ENCODE results near the gene SPON1.

DNA sequence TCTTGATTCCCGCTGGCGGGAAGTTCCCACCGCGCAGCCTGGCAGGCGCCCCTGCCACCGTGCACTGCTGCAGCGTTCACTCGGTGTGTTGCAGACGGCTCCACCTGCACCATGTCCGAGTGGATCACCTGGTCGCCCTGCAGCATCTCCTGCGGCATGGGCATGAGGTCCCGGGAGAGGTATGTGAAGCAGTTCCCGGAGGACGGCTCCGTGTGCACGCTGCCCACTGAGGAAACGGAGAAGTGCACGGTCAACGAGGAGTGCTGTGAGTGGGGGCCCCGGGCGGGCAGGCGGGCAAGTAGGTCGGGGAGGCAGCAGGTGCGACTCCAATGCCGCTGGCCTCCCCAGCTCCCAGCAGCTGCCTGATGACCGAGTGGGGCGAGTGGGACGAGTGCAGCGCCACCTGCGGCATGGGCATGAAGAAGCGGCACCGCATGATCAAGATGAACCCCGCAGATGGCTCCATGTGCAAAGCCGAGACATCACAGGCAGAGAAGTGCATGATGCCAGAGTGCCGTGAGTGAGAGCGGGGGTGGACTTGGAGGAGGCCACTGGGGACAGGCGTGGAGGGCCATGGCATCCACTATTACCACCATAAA lies 296.8 kb downstream of the SPON1 start:
- TF ChIP-seq, protein P1, sequence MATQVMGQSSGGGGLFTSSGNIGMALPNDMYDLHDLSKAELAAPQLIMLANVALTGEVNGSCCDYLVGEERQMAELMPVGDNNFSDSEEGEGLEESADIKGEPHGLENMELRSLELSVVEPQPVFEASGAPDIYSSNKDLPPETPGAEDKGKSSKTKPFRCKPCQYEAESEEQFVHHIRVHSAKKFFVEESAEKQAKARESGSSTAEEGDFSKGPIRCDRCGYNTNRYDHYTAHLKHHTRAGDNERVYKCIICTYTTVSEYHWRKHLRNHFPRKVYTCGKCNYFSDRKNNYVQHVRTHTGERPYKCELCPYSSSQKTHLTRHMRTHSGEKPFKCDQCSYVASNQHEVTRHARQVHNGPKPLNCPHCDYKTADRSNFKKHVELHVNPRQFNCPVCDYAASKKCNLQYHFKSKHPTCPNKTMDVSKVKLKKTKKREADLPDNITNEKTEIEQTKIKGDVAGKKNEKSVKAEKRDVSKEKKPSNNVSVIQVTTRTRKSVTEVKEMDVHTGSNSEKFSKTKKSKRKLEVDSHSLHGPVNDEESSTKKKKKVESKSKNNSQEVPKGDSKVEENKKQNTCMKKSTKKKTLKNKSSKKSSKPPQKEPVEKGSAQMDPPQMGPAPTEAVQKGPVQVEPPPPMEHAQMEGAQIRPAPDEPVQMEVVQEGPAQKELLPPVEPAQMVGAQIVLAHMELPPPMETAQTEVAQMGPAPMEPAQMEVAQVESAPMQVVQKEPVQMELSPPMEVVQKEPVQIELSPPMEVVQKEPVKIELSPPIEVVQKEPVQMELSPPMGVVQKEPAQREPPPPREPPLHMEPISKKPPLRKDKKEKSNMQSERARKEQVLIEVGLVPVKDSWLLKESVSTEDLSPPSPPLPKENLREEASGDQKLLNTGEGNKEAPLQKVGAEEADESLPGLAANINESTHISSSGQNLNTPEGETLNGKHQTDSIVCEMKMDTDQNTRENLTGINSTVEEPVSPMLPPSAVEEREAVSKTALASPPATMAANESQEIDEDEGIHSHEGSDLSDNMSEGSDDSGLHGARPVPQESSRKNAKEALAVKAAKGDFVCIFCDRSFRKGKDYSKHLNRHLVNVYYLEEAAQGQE (IDR thresholded peaks at IDR 0.05) = no peak
- TF ChIP-seq, protein P2, sequence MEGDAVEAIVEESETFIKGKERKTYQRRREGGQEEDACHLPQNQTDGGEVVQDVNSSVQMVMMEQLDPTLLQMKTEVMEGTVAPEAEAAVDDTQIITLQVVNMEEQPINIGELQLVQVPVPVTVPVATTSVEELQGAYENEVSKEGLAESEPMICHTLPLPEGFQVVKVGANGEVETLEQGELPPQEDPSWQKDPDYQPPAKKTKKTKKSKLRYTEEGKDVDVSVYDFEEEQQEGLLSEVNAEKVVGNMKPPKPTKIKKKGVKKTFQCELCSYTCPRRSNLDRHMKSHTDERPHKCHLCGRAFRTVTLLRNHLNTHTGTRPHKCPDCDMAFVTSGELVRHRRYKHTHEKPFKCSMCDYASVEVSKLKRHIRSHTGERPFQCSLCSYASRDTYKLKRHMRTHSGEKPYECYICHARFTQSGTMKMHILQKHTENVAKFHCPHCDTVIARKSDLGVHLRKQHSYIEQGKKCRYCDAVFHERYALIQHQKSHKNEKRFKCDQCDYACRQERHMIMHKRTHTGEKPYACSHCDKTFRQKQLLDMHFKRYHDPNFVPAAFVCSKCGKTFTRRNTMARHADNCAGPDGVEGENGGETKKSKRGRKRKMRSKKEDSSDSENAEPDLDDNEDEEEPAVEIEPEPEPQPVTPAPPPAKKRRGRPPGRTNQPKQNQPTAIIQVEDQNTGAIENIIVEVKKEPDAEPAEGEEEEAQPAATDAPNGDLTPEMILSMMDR (IDR thresholded peaks at IDR 0.05; ENCODE audit: low read depth, low read length, missing input control) = no peak
- TF ChIP-seq SP1 (IDR thresholded peaks at IDR 0.05) (no peak), GABPA (IDR thresholded peaks at IDR 0.05 in 1 of 2, conservative IDR thresholded peaks at IDR 0.05 in 1 of 2) (no peak), RAD21 (IDR thresholded peaks at IDR 0.05) (no peak), HNF4G (IDR thresholded peaks at IDR 0.05) (no peak)
- TF ChIP-seq, protein P3, sequence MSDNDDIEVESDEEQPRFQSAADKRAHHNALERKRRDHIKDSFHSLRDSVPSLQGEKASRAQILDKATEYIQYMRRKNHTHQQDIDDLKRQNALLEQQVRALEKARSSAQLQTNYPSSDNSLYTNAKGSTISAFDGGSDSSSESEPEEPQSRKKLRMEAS (IDR thresholded peaks at IDR 0.05) = no peak
- TF ChIP-seq, protein P4, sequence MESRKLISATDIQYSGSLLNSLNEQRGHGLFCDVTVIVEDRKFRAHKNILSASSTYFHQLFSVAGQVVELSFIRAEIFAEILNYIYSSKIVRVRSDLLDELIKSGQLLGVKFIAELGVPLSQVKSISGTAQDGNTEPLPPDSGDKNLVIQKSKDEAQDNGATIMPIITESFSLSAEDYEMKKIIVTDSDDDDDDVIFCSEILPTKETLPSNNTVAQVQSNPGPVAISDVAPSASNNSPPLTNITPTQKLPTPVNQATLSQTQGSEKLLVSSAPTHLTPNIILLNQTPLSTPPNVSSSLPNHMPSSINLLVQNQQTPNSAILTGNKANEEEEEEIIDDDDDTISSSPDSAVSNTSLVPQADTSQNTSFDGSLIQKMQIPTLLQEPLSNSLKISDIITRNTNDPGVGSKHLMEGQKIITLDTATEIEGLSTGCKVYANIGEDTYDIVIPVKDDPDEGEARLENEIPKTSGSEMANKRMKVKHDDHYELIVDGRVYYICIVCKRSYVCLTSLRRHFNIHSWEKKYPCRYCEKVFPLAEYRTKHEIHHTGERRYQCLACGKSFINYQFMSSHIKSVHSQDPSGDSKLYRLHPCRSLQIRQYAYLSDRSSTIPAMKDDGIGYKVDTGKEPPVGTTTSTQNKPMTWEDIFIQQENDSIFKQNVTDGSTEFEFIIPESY (IDR thresholded peaks at IDR 0.05) = no peak
